ENCODE data around the gene CHRM2. TPM values are rescaled to one million over a fixed set of nuclear protein-coding genes. Genes with fewer than 3 reads are reported as not detected.

The CHRM2 gene
- total and polyA plus RNA-seq, 9 of the 15 experiments (the other 6 are each of a cell fraction or from before 2014, with no cell fraction given), result not detected

DNA sequence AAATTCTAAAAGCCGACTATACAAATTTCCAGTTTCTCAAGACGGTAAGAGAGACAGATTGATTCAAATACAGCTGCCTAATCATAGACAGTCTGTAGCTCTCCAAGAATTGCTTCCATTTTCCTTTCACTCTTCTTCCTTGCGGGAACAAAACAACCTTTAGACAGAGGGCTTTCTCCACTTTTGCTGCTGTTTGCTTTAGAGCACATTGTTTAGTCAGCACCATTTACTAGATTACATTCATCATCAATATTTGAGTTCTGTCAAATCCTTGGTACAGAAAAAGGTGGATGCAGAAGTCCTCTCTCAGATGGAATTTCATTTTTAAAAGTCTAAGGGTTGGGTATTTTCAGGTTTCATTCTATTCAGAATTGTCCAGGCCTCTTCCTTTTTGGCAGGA is 137.4 kb downstream of the CHRM2 start:
- WGBS (ENCODE audit: insufficient coverage, low coverage, missing lambda C conversion rate), result 2% methylated on average over 3 of the region's 3 CpGs
- Histone ChIP-seq H2AFZ (ENCODE audit: low read depth, low read length) (no peak overlapping the region), H3K4me1 (replicated peaks in 1 of 2; ENCODE audit: control insufficient read depth in 2 of 2, insufficient read depth in 2 of 2, low read length in 2 of 2) (no peaks in the 10 kb centered on the region), H3K9me3 (replicated peaks; ENCODE audit: control insufficient read depth, insufficient read depth, low read depth, low read length) (no peaks in the 10 kb centered on the region), H3K4me2 (ENCODE audit: insufficient read depth, low read length) (no peak overlapping the region), H3K79me2 (ENCODE audit: control insufficient read depth, insufficient read depth, low read length) (no peaks in the 10 kb centered on the region), H3K4me3 (no peak overlapping the region), H3K27ac (ENCODE audit: extremely low read depth, low read depth, low read length) (no peak overlapping the region), H4K20me1 (replicated peaks; ENCODE audit: control insufficient read depth, insufficient read depth, low read length) (no peaks in the 10 kb centered on the region), H3K9me1 (ENCODE audit: control insufficient read depth, insufficient read depth, low read length) (no peaks in the 10 kb centered on the region), H3K27me3 (ENCODE audit: control insufficient read depth in 2 of 2, insufficient read depth in 2 of 2, low read length in 2 of 2) (no peaks in the 10 kb centered on the region), H3K9ac (ENCODE audit: insufficient read depth in 1 of 2, low read depth in 2 of 2, low read length in 2 of 2) (no peak overlapping the region), H3K36me3 (ENCODE audit: control insufficient read depth, insufficient read depth, low read length) (no peaks in the 10 kb centered on the region)
- no TSS peak for BruUV-seq (replicated peaks)
- DNase-seq (ENCODE audit: extremely low read depth in 1 of 4, low spot score in 3 of 4) (no peak), ATAC-seq (no peak), FAIRE-seq (no peak)
- ChIA-PET POLR2A (no interaction called here), CTCF (ENCODE audit: low intra/inter-chr PET ratio) (no interaction called here)
- in situ Hi-C loops (cut with MboI) (no loop called here), intact Hi-C loops (cut with micrococcal nuclease) (no loop called here)
- TF ChIP-seq BMI1 (IDR thresholded peaks at IDR 0.05; ENCODE audit: low read length) (no peak), ZNF232 (CRISPR knock-in tag; IDR thresholded peaks at IDR 0.05) (no peak)

DNA sequence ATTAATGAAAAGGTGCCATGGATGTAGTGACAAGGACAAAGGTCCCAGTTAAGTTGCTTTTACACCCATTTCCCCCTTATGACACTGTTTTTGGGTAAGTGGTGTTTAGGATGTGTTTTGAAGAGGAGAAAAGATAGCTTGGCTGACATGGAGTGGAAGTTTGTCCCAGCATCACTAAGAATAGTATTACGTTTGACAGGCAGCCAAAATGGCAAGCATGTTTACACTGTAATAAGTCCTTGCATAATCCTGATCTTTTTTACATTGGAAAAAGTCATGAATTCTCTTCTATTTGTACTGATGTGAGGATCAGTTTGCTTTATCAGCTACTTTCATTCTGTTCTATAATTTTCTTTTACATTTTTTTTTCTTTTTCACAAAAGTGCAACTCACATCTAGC is 137.8 kb downstream of the CHRM2 start:
- Histone ChIP-seq H3K36me3 (ENCODE audit: control insufficient read depth, insufficient read depth, low read length) (no peaks in the 10 kb centered on the region), H4K20me1 (replicated peaks; ENCODE audit: control insufficient read depth, insufficient read depth, low read length) (no peaks in the 10 kb centered on the region), H3K79me2 (ENCODE audit: control insufficient read depth, insufficient read depth, low read length) (no peaks in the 10 kb centered on the region), H3K9me1 (ENCODE audit: control insufficient read depth, insufficient read depth, low read length) (no peaks in the 10 kb centered on the region), H3K27me3 (ENCODE audit: control insufficient read depth in 2 of 2, insufficient read depth in 2 of 2, low read length in 2 of 2) (no peaks in the 10 kb centered on the region), H3K4me3 (no peak overlapping the region), H3K4me2 (ENCODE audit: insufficient read depth, low read length) (no peak overlapping the region), H3K9me3 (replicated peaks; ENCODE audit: control insufficient read depth, insufficient read depth, low read depth, low read length) (no peaks in the 10 kb centered on the region), H3K4me1 (replicated peaks in 1 of 2; ENCODE audit: control insufficient read depth in 2 of 2, insufficient read depth in 2 of 2, low read length in 2 of 2) (no peaks in the 10 kb centered on the region), H3K9ac (ENCODE audit: insufficient read depth in 1 of 2, low read depth in 2 of 2, low read length in 2 of 2) (no peak overlapping the region), H3K27ac (ENCODE audit: extremely low read depth, low read depth, low read length) (no peak overlapping the region), H2AFZ (ENCODE audit: low read depth, low read length) (no peak overlapping the region)
- ATAC-seq (no peak), DNase-seq (ENCODE audit: extremely low read depth in 1 of 4, low spot score in 3 of 4) (no peak), FAIRE-seq (no peak)
- intact Hi-C loops (cut with micrococcal nuclease), result no loop called here
- ChIA-PET CTCF (ENCODE audit: low intra/inter-chr PET ratio) (no interaction called here), POLR2A (no interaction called here)
- no TSS peak for BruUV-seq (replicated peaks)
- TF ChIP-seq ZBTB8A (IDR thresholded peaks at IDR 0.05; ENCODE audit: partially characterized antibody) (no peak), NCOR1 (IDR thresholded peaks at IDR 0.05) (no peak), CBX8 (IDR thresholded peaks at IDR 0.05; ENCODE audit: borderline replicate concordance, extremely low read depth, low read depth, low read length, poor library complexity, severe bottlenecking) (no peak), JUN (IDR thresholded peaks at IDR 0.05; ENCODE audit: borderline replicate concordance, low read depth, low read length) (no peak), JUN (CRISPR knock-in tag; IDR thresholded peaks at IDR 0.05; ENCODE audit: borderline replicate concordance) (no peak), HNRNPK (IDR thresholded peaks at IDR 0.05; ENCODE audit: low read depth, low read length, poor library complexity, severe bottlenecking) (no peak), MTA1 (IDR thresholded peaks at IDR 0.05; ENCODE audit: borderline replicate concordance) (no peak)
- TF ChIP-seq, protein P1, sequence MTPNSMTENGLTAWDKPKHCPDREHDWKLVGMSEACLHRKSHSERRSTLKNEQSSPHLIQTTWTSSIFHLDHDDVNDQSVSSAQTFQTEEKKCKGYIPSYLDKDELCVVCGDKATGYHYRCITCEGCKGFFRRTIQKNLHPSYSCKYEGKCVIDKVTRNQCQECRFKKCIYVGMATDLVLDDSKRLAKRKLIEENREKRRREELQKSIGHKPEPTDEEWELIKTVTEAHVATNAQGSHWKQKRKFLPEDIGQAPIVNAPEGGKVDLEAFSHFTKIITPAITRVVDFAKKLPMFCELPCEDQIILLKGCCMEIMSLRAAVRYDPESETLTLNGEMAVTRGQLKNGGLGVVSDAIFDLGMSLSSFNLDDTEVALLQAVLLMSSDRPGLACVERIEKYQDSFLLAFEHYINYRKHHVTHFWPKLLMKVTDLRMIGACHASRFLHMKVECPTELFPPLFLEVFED (CRISPR knock-in tag; conservative IDR thresholded peaks at IDR 0.05), result no peak
- in situ Hi-C loops (cut with MboI), result no loop called here
- 0% methylated on average over 1 of the region's 1 CpG for WGBS (ENCODE audit: insufficient coverage, low coverage, missing lambda C conversion rate)

Data from K562 (cell line).